NCI-H146 treated with DMSO at 0.1 percent for 48 hours (cell line): Measurements from ENCODE around the gene RBMS2.
A peak's percentile ranks its signal among the peaks of the same experiment; 100 is the strongest.
"Not testable (repeated sequence)": the region's sequence is repeated elsewhere in the genome, so short reads cannot be mapped to it uniquely, and the experiment has no call there.

Source experiments
- DNase-seq: peaks from one replicate; lab custom pipeline; 2025; ENCODE audit not compliant: unreplicated experiment; lab: John Stamatoyannopoulos, UW

The RBMS2 gene, protein sequence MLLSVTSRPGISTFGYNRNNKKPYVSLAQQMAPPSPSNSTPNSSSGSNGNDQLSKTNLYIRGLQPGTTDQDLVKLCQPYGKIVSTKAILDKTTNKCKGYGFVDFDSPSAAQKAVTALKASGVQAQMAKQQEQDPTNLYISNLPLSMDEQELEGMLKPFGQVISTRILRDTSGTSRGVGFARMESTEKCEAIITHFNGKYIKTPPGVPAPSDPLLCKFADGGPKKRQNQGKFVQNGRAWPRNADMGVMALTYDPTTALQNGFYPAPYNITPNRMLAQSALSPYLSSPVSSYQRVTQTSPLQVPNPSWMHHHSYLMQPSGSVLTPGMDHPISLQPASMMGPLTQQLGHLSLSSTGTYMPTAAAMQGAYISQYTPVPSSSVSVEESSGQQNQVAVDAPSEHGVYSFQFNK

DNA sequence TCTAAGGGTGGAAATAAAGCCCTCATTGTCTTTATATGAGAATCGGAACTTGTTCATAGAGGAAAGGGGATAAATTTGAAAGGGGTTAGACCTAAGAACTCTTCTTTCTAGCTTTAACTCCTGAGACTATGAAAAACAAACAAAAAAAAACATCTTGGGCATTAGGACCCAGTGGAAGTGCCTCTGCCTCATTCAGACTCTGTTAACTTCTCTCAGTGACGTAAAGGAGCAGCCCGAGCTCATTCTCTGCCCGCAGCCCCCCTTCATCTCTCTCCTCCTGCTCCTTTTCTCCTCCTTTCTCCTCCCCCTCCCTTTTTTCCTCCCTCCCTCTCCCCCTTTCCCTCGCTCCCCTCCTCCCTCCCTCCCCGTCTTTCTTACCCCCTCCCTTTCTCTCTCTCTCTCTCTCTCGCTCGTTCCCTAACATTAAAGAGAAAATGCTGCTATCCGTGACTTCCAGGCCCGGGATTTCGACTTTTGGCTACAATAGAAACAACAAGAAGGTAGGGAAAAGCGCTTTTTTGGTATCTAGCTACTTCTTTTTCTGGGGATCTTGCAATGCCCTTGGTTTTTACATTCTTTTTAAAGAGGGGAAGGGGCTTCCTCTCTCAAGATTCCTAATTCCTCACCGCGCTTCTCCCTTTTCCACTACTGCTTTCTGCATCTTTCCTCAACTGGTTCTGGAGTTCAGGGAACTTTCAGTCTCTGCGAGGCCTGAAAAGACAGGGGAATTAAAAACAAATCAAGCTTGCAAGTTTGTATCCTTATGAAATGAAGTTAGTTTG lies at the start of gene RBMS2:
TSS of gene RBMS2 (plus strand) at position 231 of the 782 bp plus-strand sequence. CDS start at position 435, 204 bp downstream.
- peak; percentile 64 for DNase-seq

DNA sequence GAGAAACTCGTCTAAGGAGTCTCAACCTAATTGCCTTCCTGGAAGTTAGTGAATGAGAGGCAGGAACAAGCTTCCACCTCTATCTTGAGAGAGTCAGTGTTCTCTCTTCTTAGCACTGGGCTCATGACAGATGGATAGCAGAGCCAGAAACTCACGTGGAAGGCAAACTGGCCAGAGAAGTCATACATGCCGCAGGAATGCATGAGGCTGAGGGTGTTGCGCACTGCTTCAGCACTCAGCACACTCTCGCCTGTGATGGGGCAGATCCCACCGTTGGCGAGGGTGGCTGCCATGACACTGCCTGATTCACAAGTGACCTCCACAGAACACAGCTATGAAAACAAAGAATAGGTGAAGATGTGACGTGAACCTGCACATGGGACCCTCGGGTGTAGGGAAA lies 47.2 kb upstream of the RBMS2 start:
- no peak for DNase-seq

DNA sequence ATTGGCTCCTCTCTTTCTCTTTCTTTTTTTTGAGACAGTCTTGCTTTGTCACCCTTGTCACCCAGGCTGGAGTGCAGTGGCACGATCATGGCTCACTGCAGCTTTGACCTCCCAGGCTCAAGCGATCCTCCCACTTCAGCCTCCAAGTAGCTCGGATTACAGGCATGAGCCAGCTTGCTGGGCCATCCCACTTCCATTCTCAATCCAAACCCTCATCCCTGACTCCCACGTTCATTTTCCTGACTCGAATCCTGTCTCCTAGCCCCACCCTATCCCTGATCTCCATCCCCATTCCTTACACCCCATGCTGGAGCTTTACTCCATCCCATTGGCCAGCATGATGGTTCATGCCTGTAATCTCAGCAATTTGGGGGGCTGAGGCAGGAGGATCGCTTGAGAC lies 45.5 kb upstream of the RBMS2 start:
- no peak for DNase-seq

DNA sequence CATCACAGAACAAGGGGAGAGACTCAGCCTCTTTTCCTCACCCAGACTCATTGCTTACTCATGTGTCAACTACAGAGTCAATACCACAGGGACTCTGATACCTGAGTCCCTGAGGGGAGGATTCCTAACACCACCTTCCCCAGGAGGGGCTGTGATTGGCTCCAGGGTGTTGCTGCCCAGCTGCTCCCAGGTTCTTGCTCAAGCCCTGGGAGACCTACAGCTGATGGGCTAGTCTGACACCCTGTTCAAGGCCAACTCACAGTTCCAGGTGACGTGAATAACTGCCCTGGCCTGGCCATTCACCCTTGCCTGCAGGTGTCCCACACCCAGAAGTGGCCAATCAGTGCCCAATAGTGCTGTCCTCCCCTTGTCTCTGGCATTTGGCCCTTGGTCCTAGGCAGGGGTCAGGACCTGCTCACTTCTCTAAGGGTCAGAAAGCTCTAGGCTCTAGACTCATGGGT lies 44.6 kb upstream of the RBMS2 start:
- no peak for DNase-seq

DNA sequence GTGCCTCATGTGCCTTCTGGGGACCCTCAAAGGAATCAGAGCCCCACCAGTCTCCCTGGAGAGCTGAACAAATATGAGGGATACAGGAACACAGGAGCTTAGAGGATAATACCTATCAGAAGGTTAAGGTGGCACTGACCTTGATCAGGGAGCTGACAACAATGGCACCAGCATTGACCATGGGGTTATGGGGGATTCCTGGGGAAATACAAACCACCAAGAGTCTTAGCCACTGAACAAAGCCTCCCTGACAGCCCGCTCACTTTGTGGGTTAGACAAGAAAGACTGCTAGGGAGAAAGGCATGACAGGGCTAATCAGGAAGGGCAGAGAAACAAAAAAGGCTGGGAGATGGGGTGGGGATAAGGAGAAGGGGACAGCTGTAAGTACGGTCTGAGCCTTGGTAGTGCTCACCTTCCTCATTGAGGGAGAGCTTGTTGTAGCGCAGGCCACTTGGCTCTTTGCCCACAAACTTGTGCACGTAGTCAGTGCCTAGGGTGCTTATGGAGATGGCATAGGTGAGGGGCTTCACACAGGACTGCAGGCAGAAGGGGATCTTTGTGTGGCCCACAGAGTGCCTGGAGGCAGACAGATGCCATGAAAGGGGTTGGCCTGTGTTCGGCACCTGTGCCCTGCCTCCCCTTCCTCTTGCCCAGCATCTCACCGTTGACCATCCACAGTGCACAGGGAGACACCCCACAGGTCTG lies 43.9 kb upstream of the RBMS2 start:
- no peak for DNase-seq

DNA sequence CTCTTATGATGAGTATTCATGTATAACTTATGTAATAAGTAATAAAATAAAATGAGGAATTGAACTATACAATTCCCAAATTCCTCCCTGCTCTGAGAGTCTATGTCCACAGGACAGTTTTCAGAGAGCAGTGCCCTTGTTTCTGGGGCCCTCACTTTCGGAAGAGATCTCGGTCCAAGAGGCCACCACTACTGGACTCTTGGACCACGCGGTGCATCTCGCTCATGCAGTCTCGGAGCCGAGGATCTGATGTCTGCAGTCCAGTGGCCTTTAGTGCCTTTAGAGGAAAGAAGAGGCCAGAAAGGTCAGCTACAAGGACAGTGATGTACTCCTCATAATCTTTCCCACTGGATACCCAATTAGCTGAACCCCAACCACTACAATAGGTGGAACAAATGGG lies 42.0 kb upstream of the RBMS2 start:
- DNase-seq: no peak

DNA sequence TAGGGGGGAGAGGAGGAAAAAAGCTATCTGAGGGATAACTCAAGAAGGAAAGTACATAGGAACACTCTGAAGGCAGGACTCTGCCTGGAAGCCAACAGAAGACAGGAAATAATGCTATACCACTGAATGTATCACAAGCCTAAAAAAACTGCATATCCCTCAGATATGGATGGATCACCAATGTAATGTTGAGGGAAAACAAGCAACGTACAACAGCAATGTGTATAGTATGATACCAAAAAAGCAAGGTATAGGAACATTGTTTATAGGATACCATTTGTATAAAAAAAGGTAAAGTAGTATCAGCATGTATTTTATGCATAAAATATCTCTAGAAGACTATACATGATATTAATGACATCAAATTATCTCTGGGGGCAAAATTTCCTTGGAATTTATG lies 37.1 kb upstream of the RBMS2 start:
- DNase-seq: no peak

DNA sequence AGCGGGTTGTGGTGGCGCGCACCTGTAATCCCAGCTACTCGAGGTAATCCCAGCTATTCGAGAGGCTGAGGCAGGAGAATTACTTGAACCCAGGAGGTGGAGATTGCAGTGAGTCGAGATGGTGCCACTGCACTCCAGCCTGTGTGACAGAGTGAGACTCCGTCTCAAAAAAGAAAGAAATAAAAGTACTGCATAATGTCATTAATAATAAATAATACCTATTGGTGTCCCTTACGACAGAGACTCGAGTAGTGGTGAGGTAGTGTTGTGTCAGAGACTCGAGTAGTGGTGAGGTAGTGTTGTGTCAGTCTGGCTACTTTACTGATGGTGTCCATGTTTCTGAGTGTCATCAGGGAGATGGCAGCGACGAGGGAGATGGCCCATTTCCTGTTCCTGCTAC lies 34.9 kb upstream of the RBMS2 start:
- no peak for DNase-seq

DNA sequence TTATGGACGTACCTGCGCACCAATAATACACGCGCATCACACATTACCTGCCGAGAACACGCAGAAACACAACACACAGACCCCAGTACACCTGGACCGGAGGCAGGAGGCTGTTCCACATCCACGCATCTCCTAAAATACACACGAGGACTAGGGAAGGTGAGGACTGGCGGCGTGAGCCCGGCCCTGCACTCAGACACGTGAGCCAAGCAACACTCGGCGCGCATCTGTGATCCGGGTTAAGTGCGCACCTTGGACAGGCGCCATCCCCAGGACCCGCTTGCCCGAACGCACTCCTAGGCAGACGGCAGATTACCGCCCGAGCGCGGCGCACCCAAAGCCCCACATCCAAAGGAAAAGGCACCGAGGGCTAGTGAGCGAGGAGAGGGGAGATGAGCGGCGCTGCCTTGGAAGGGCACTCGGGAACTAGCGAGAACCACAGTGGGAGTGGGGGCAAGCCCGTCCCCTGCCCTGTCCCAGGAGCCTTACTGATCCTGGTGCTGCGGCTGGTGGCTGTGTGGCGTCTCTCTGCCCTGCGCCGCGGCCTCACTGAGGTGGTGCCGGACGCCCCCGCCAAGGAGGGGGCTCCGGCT lies 34.1 kb upstream of the RBMS2 start:
- DNase-seq: peak; percentile 43

DNA sequence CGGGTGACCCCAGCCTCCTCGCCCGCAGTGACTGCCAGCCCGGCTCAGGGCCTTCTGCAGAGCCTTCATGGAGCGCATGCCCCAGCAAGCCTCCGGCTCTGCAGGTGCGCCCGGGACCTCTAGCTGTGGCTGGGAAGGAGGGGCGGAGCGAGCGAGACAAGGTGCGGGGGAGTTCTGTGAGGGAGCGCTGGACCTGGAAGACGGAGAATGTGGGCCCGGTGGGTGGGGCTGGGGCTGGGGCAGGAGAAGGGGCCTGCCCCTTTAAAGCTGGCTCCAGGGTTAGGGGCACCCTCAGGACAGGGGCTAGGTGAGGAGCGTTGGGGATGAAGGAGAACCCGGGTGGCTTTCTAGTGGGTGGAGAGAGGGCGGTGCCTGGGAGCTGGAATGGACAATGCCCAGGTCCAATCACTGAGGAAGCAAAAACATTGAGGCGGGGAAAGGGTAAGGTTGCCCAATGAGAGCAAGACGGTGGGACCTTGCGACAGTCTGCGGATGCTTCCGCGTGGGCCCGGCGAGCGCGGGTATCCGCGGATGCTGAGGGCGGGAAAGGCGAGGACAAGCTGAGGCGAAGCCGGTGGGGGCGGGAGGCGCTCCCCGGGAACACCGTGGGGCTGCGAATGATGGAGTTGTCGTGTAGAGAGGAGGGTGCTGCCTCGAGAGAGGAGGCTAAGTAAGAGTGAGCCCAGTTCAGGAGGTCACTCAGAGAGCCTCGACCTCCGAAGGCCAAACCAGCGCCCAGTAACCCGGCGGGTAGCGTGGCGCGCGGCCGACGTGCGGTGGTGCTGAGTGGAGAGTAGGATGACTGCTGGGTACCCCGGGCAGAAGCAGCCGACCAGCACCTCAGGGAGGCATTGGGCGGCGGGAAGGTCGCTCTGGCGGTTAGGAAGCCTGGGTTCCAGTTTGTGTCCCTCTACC lies 33.3 kb upstream of the RBMS2 start, which contains the start of gene GLS2:
TSS of gene GLS2 (minus strand) at position 121 of the 915 bp plus-strand sequence. CDS start at position 78, 43 bp downstream.
- peak; percentile 94 for DNase-seq

DNA sequence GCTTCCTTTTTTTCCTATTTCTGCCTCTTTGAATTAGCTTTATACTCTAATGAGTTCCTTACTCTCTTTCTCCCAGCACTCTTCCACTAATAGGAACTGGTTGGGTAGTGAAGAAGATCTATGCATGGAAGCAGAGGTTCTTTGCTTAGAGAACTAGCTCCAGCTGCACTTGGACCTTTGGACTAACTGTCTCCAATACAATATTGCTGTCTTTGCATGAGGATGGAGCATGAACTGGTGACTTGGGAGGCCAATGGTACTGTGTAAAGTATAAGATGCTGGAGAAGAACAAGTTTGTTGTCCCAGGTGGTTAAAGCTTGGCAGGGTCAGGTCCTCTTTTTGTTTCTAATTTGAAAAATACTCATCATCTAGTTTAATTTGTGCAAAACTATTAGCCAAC lies 31.3 kb upstream of the RBMS2 start:
- no peak for DNase-seq

DNA sequence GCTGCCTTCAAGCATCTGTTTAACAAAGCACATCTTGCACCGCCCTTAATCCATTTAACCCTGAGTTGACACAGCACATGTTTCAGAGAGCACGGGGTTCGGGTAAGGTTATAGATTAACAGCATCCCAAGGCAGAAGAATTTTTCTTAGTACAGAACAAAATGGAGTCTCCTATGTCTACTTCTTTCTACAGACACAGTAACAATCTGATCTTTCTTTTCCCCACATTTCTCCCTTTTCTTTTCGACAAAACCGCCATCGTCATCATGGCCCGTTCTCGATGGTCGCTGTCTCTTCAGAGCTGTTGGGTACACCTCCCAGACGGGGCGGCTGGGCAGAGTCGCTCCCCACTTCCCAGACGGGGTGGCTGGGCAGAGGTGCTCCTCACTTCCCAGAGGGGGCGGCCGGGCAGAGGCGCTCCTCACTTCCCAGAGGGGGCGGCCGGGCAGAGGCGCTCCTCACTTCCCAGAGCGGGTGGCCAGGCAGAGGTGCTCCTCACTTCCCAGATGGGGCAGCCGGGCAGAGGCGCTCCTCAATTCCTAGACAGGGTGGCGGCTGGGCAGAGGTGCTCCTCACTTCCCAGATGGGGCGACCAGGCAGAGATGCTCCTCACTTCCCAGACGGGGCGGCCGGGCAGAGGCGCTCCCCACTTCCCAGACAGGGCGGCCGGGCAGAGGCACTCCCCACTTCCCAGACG lies 28.1 kb upstream of the RBMS2 start:
- DNase-seq: not testable (repeated sequence)

DNA sequence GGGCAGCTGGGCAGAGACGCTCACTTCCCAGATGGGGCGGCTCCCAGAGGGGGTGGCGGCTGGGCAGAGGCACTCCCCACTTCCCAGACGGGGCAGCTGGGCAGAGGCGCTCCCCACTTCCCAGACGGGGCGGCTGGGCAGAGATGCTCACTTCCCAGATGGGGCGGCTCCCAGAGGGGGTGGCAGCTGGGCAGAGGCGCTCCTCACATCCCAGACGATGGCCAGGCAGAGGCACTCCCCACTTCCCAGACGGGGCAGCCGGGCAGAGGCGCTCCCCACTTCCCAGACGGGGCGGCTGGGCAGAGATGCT lies 27.6 kb upstream of the RBMS2 start:
- not testable (repeated sequence) for DNase-seq

DNA sequence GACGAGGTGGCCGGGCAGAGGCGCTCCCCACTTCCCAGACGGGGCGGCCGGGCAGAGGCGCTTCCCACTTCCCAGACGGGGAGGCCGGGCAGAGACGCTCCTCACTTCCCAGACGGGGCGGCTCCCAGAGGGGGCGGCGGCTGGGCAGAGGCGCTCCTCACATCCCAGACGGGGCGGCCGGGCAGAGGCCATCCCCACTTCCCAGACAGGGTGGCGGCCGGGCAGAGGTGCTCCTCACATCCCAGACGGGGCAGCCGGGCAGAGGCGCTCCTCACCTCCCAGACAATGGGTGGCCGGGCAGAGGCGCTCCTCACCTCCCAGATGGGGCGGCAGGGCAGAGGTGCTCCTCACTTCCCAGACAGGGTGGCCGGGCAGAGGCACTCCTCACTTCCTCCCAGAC lies 27.1 kb upstream of the RBMS2 start:
- DNase-seq: not testable (repeated sequence)

DNA sequence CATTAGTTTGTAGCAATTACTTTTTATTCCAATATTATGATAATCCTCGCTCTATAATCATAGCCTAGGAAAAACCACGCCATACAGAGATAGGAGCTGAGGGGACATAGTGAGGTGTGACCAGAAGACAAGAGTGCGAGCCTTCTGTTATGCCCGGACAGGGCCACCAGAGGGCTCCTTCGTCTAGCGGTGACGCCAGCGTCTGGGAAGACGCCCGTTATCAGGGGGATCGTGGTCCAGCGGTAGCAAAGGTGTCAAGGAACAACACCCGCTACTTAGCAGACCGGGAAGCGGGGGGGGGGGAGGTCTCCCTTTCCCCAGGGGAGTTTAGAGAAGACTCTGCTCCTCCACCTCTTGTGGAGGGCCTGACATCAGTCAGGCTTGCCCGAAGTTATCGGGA lies 24.9 kb upstream of the RBMS2 start:
- DNase-seq: not testable (repeated sequence)

DNA sequence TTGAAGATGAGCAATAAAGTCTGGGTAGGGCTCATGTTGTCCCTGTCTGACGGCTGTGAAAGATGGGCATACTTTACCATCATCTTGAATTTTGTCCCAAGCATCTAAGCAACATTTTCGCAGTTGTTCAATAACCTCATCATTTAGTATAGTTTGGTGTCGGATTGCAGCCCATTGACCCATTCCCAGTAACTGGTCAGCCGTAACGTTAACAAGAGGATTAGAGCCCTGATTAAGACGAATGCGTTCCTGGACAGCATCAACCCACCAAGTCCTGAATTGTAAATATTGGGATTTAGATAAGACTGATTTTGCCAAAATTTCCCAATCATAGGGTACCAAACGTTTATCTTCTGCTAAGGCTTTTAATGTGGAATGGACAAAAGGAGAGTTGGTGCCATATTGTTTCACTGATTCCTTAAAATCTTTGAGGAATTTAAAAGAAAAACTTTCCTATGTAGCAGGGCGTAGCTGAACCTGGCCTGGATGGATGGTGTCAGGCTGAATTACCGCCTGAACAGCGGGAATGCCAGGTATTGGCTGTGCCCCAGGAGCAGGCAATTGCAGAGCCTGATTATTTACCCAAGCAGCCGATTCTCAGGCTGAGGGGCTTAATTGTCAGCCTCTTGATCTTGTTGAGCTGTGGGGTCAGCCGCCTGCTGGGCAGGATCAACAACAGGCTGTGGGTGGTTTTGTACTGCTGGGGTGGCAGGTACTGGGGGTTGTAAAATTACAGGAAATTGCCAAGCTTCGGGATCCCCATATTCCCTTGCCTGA lies 23.3 kb upstream of the RBMS2 start:
- peak; percentile 85 for DNase-seq

DNA sequence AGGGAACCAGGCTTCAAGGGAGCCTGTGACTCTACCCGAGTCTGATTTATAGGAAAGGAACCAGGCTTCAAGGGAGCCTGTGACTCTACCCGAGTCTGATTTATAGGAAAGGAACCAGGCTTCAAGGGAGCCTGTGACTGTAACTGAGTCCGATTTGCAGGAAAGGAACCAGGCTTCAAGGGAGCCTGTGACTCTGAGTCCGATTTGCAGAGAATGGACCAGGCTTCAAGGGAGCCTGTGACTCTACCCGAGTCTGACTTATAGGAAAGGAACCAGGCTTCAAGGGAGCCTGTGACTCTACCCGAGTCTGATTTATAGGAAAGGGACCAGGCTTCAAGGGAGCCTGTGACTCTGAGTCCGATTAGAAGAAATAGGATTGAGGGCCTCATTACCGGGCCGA lies 22.2 kb upstream of the RBMS2 start:
- DNase-seq: not testable (repeated sequence)

DNA sequence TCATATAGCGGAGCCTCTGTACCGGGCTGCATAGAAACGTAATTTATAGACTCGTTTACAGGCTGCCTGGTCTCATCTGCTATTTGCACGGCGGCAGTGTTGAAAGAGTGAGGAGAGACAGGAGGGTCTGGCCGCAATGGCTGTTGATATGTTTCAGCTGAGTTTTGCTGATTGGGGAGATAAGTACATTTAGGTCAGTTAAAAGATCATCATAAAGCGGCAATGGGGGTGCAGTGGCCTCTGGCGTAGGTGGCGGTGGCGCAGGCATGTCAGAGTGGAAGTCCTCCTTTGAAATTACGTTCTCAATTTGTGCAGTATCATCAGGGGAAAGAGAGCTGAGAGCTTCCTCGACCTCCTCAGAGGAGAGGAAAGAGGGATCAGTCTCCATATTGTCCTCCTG lies 21.7 kb upstream of the RBMS2 start:
- DNase-seq: not testable (repeated sequence)

DNA sequence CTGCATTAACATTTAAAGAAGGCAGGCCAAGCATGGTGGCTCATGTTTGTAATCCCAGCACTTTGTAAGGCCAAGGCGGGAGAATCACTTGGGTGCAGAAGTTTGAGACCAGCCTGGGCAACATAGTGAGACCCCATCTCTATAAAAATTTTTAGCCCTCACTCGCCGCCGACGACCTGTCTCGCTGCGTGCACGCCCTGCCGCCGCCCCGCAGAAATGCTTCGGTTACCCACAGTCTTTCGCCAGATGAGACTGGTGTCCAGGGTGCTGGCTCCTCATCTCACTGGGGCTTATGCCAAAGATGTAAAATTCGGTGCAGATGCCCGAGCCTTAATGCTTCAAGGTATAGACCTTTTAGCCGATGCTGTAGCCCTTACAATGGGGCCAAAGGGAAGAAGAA lies 10.8 kb upstream of the RBMS2 start:
- DNase-seq: no peak
